Transverse colon (tissue), 4 donors: ENCODE data around the gene CNTN1. TPM values are rescaled to one million over a fixed set of nuclear protein-coding genes. Genes with fewer than 3 reads are reported as not detected.

Source experiments
- DNase-seq: peaks from one replicate; pipeline ENCODE4 v3.0.0-alpha.2; 2019
- H3K27ac ChIP-seq, 4 donors: fragments of 200-600 bp; sonication (generic); 2 replicates each; pipeline ENCODE4 v1.5.1; 2016 to 2018; ENCODE audit warnings: inconsistent platforms in 4 of 4
- H3K27me3 ChIP-seq: fragments of 200-600 bp; sonication (generic); 2 replicates; pipeline ENCODE4 v1.5.1; 2017; ENCODE audit warnings: inconsistent platforms
- H3K36me3 ChIP-seq, 4 donors: fragments of 200-600 bp; sonication (generic); 2 replicates each; pipeline ENCODE4 v1.5.1; 2017 to 2019; ENCODE audit warnings: inconsistent platforms in 4 of 4
- H3K4me1 ChIP-seq, 4 donors: fragments of 200-600 bp; sonication (generic); 2 replicates each; pipeline ENCODE4 v1.5.1; 2017 to 2020; ENCODE audit warnings: inconsistent platforms in 4 of 4
- H3K4me3 ChIP-seq, 4 donors: fragments of 200-600 bp; sonication (generic); 1 replicate in 1 of 4; 2 replicates in 3 of 4; pipeline versions ENCODE4 v1.5.1 to v1.6.1; 2017 to 2019; ENCODE audit warnings: inconsistent platforms in 4 of 4
- H3K9me3 ChIP-seq, 2 donors: fragments of 200-600 bp; sonication (generic); 2 replicates each; pipeline ENCODE4 v1.5.1; 2017 to 2019; ENCODE audit warnings: inconsistent platforms in 2 of 2
- EP300 ChIP-seq: sonication (generic); formaldehyde crosslinking; IDR thresholded peaks from one replicate; pipeline ENCODE4 v1.6.1; 2017; ENCODE audit warnings: antibody characterized with exemption, low read depth
- POLR2A ChIP-seq: fragments of 450-650 bp; IDR thresholded peaks from one replicate; pipeline ENCODE4 v1.6.1; 2016; ENCODE audit warnings: antibody characterized with exemption, mild to moderate bottlenecking, moderate library complexity
- POLR2AphosphoS5 ChIP-seq, 3 donors: sonication (generic); formaldehyde crosslinking; IDR thresholded peaks; one replicate each; pipeline ENCODE4 v1.6.1; 2016; ENCODE audit warnings: antibody characterized with exemption in 3 of 3
- WGBS, 2 donors: methylation state at CpG; one replicate each; pipeline ENCODE4 v1.1.5; 2018; ENCODE audit warnings: low coverage in 1 of 2; 5-methylcytosine and 5-hydroxymethylcytosine counted together
- in situ Hi-C, 4 donors: fragments of 200-750 bp; cut with MboI; loops; one replicate each; pipeline versions ENCODE4 v1.15.0 to v1.15.1; 2017; ENCODE audit warnings: low sequenced_read_pairs in 3 of 4, low pct_ligation_motif_present in 1 of 4, low pct_unique_long_range_greater_than_20kb in 1 of 4
- intact Hi-C: fragments of 100-400 bp; cut with DNase I; formaldehyde crosslinking; loops from one replicate; pipeline ENCODE4 v1.15.1; 2023; ENCODE audit warnings: low total_unique reads
- total RNA-seq, 4 donors: library from RNA; depleted of rRNA; stranded (reverse); fragments of >200 nt; gene quantifications; one replicate each; pipeline ENCODE4 v1.1.0, GENCODE V29; 2016
- TF ChIP-seq, protein P1 (sequence below), 5 experiments: fragments of 200-600 bp in 3 of 5; fragments of 450-650 bp in 2 of 5; sonication (generic) in 3 of 5; IDR thresholded peaks; 1 replicate in 2 of 5; 2 replicates in 3 of 5; pipeline ENCODE4 v1.5.1; 2016 to 2017; ENCODE audit warnings: antibody characterized with exemption in 5 of 5, inconsistent platforms in 3 of 5, mild to moderate bottlenecking in 2 of 5, moderate library complexity in 1 of 5

CNTN1 gene
- total RNA-seq, 4 donors from 2014 or later = 0.60 to 3.2 (median 1.4) TPM

DNA sequence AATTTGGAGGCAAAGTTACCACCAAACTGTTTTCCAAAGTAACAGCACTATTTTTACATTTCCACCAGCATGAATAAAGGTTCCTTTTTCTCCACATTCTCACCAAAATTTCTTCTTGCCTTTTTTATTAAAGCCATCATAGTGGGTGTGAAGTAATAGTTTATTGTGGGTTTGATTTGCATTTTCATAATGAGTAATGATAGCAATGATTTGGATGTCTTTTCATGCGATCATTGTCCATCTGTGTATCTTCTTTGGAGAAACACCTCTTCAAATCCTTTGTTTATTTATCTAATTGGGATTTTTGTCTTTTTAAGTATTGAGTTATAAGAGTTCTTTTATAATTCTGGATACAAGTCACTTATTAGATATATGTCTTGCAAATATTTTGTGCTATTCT lies 172.7 kb downstream of the CNTN1 start:
- in situ Hi-C loops (no loop called here), intact Hi-C loops (no loop called here)
- H3K4me3 ChIP-seq = no peak overlapping the region
- H3K27me3 ChIP-seq = no peaks in the 10 kb centered on the region
- no peaks in the 10 kb centered on the region for H3K9me3 ChIP-seq
- TF ChIP-seq POLR2A = no peak
- H3K4me1 ChIP-seq = no peaks in the 10 kb centered on the region
- DNase-seq = no peak
- 84 to 100% methylated on average over 1 of the region's 1 CpG for WGBS, 2 donors
- no peak overlapping the region for H3K27ac ChIP-seq
- no peaks in the 10 kb centered on the region for H3K36me3 ChIP-seq

DNA sequence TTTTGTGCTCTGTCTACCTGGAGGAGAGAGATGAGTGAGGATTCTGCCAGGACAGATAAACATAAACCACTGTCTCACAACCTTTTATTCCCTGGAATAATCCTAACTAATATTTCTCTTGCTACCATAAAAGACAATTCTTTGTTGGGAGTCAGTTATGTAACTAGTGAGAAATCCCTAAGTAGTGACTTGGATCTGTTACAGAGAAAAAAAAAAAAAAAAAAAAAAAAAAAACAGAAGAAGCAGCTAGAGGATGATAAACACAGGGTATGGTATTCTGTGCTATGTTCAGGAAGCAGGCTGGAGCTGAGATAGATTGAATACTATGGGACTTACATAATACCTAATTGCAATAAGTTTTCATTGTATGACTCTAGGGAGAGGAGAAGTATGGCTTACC lies 178.7 kb downstream of the CNTN1 start:
- intact Hi-C loops (no loop called here), in situ Hi-C loops (no loop called here)
- Histone ChIP-seq H3K27ac (no peak overlapping the region), H3K4me1 (no peaks in the 10 kb centered on the region), H3K4me3 (no peak overlapping the region), H3K27me3 (no peaks in the 10 kb centered on the region), H3K9me3 (no peaks in the 10 kb centered on the region), H3K36me3 (no peaks in the 10 kb centered on the region)
- no peak for TF ChIP-seq EP300
- TF ChIP-seq POLR2A = no peak
- TF ChIP-seq, protein P1, sequence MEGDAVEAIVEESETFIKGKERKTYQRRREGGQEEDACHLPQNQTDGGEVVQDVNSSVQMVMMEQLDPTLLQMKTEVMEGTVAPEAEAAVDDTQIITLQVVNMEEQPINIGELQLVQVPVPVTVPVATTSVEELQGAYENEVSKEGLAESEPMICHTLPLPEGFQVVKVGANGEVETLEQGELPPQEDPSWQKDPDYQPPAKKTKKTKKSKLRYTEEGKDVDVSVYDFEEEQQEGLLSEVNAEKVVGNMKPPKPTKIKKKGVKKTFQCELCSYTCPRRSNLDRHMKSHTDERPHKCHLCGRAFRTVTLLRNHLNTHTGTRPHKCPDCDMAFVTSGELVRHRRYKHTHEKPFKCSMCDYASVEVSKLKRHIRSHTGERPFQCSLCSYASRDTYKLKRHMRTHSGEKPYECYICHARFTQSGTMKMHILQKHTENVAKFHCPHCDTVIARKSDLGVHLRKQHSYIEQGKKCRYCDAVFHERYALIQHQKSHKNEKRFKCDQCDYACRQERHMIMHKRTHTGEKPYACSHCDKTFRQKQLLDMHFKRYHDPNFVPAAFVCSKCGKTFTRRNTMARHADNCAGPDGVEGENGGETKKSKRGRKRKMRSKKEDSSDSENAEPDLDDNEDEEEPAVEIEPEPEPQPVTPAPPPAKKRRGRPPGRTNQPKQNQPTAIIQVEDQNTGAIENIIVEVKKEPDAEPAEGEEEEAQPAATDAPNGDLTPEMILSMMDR (IDR thresholded peaks at IDR 0.05) = no peak
- no peak for TF ChIP-seq POLR2AphosphoS5 (IDR thresholded peaks at IDR 0.05)
- DNase-seq = no peak

DNA sequence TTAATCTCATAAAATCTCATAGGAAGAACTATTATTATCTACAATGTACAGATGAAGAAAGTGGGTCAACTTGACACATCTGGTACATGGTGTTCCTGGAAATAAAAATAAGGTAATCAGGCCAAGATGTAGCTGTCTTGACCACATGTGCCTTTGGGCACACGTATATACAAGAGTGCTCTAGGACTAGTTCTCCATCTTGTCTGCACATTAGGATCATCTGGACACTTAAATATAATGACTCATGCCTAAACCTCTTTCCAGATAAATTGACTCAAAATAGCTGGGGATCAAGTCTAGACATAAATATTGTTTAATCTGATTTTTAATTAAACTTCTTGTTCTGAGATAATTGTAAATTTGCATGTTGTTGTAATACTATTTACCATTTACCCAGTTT lies 182.6 kb downstream of the CNTN1 start:
- TF ChIP-seq, protein P1 (IDR thresholded peaks at IDR 0.05) = no peak
- TF ChIP-seq POLR2A (no peak), POLR2AphosphoS5 (IDR thresholded peaks at IDR 0.05) (no peak), EP300 (no peak)
- in situ Hi-C loops (no loop called here), intact Hi-C loops (no loop called here)
- Histone ChIP-seq H3K27ac (no peak overlapping the region), H3K4me1 (no peaks in the 10 kb centered on the region), H3K9me3 (no peaks in the 10 kb centered on the region), H3K27me3 (no peaks in the 10 kb centered on the region), H3K4me3 (no peak overlapping the region), H3K36me3 (no peaks in the 10 kb centered on the region)
- DNase-seq = no peak
- 57 to 60% methylated on average over 1 of the region's 1 CpG for WGBS, 2 donors

DNA sequence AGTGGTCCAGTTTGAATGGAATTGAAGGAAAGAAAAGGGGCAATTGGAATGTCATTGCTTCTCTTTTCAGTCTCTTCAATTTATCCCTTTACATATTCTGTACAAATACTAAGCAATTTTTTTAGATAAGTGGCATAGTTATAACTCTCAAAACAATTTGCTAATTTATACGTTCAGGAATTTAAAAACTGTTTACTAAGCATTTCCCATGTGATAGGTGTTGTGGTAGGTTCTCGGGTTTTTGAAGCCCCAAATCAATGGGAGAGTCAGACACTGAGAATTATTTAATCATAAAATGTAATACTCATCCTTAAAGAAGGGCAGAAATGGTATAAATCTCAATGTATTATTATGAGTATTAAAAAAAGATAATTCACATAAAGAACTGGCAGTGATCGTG lies 197.1 kb downstream of the CNTN1 start:
- Histone ChIP-seq H3K4me1 (no peaks in the 10 kb centered on the region), H3K27me3 (no peaks in the 10 kb centered on the region), H3K9me3 (no peaks in the 10 kb centered on the region), H3K4me3 (no peak overlapping the region), H3K36me3 (no peaks in the 10 kb centered on the region), H3K27ac (no peak overlapping the region)
- 61 to 84% methylated on average over 3 of the region's 3 CpGs for WGBS, 2 donors
- no peak for TF ChIP-seq POLR2A
- no peak for TF ChIP-seq POLR2AphosphoS5 (IDR thresholded peaks at IDR 0.05)
- TF ChIP-seq, protein P1 (IDR thresholded peaks at IDR 0.05) = no peak
- no peak for TF ChIP-seq EP300
- no peak for DNase-seq
- in situ Hi-C loops (no loop called here), intact Hi-C loops (no loop called here)

DNA sequence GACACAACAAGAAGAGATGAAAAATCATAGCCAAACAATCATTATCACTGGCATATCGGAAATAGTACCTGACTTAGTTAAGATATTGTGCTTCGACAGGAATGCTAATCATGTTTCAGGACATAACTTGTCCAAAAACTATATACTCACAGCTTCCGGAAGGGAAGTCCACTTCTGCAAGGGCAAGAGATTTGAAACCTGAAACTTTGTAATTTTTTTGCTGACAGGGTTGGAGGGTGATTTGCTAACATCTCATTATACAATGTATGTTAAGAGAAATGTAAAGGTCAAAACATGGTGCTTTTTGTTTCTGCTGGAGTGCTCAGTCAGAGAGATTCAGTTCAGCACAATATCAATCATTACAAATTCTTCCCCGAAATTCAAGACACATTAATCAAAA lies 200.3 kb downstream of the CNTN1 start:
- Histone ChIP-seq H3K27ac (no peak overlapping the region), H3K4me1 (no peaks in the 10 kb centered on the region), H3K27me3 (no peaks in the 10 kb centered on the region), H3K36me3 (no peaks in the 10 kb centered on the region), H3K4me3 (no peak overlapping the region), H3K9me3 (no peaks in the 10 kb centered on the region)
- intact Hi-C loops = loop anchor here (10.0 kb wide), 1 partner anchor 1852 kb away; no protein-coding TSS in a partner anchor
- TF ChIP-seq EP300 = no peak
- TF ChIP-seq POLR2A = no peak
- no peak for TF ChIP-seq POLR2AphosphoS5 (IDR thresholded peaks at IDR 0.05)
- TF ChIP-seq, protein P1 (IDR thresholded peaks at IDR 0.05) = no peak
- no peak for DNase-seq
- in situ Hi-C loops = no loop called here
- WGBS, 2 donors = 57 to 65% methylated on average over 4 of the region's 4 CpGs
